ENCODE results near the gene C9orf43.

Gene C9orf43

DNA sequence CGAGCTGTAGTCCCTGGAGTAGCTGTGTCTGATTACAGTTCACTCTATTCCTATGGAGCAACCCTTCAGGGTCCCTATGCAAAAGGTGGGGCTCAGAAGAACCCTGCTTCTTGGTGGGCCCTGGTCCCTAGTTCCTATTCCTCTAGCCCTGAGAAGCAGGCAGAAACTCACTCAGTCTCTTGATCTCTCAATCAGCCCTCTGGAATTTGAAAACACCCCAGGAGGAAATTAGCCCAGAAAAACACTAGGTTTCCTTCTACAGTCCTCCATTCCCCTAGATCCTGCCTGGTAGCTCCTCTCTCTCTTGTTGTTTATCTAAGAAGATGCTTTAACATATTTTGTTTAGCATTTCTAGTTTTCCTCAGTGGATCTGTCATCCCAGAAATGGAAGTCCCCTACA, 60.6 kb downstream of the C9orf43 start:
- H3K27me3 ChIP-seq (ENCODE audit: insufficient read depth, low read length), result no peaks in the 10 kb centered on the region
- no peak overlapping the region for H3K4me3 ChIP-seq (ENCODE audit: low read length)

DNA sequence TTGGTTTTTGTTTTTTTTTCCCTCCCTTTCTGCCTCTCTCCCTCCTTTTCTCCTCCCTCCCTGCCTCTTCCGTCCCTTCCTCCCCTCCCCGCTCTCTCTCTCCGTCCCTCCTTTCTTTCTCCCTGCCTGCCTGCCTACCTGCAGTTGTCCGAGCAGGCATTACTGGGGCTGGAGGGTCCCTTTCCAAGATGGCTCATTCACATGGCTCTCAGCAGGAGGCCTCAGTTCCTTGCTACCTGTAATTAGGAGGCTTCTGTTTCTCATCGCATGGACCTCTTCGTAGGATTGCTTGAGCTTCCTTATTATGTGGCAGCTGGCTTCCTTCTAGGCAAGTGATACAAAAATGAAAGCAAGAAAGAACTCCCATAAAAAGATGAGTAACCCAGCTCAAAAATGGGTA, 61.0 kb downstream of the C9orf43 start:
- Histone ChIP-seq H2AFZ (ENCODE audit: low read depth, low read length) (no peak overlapping the region), H3K4me3 (ENCODE audit: low read length) (no peak overlapping the region), H3K27me3 (ENCODE audit: insufficient read depth, low read length) (no peaks in the 10 kb centered on the region), H3K4me1 (ENCODE audit: insufficient read depth, low read length) (peaks cover 7% of the 10 kb centered on the region), H3K9me3 (ENCODE audit: low read length) (no peaks in the 10 kb centered on the region), H3K36me3 (ENCODE audit: insufficient read depth, low read length) (no peaks in the 10 kb centered on the region)

More for the DNA sequence above, 60.6 kb downstream of the C9orf43 start:
- Histone ChIP-seq H2AFZ (ENCODE audit: low read depth, low read length) (no peak overlapping the region), H3K9me3 (ENCODE audit: low read length) (no peaks in the 10 kb centered on the region), H3K36me3 (ENCODE audit: insufficient read depth, low read length) (no peaks in the 10 kb centered on the region), H3K4me1 (ENCODE audit: insufficient read depth, low read length) (peaks cover 7% of the 10 kb centered on the region)

GRCh38 chr9:113472199-113472598, 61.7 kb downstream of the C9orf43 start:
- Histone ChIP-seq H3K27me3 (ENCODE audit: insufficient read depth, low read length) (no peaks in the 10 kb centered on the region), H2AFZ (ENCODE audit: low read depth, low read length) (no peak overlapping the region), H3K36me3 (ENCODE audit: insufficient read depth, low read length) (no peaks in the 10 kb centered on the region), H3K4me3 (ENCODE audit: low read length) (no peak overlapping the region), H3K4me1 (ENCODE audit: insufficient read depth, low read length) (peaks cover 7% of the 10 kb centered on the region), H3K9me3 (ENCODE audit: low read length) (no peaks in the 10 kb centered on the region)

GRCh38 chr9:113474360-113475028, 63.9 kb downstream of the C9orf43 start:
- Histone ChIP-seq H3K4me1 (ENCODE audit: insufficient read depth, low read length) (peaks cover 6% of the 10 kb centered on the region), H3K36me3 (ENCODE audit: insufficient read depth, low read length) (no peaks in the 10 kb centered on the region), H3K27me3 (ENCODE audit: insufficient read depth, low read length) (no peaks in the 10 kb centered on the region), H3K9me3 (ENCODE audit: low read length) (no peaks in the 10 kb centered on the region), H2AFZ (ENCODE audit: low read depth, low read length) (no peak overlapping the region), H3K4me3 (ENCODE audit: low read length) (no peak overlapping the region)

- Histone ChIP-seq H3K4me3 (ENCODE audit: low read length) (no peak overlapping the region), H3K27me3 (ENCODE audit: insufficient read depth, low read length) (no peaks in the 10 kb centered on the region), H3K36me3 (ENCODE audit: insufficient read depth, low read length) (no peaks in the 10 kb centered on the region), H2AFZ (ENCODE audit: low read depth, low read length) (no peak overlapping the region), H3K9me3 (ENCODE audit: low read length) (no peaks in the 10 kb centered on the region), H3K4me1 (ENCODE audit: insufficient read depth, low read length) (peaks cover 8% of the 10 kb centered on the region)
Measured at GRCh38 chr9:113475031-113475430, 64.5 kb downstream of the C9orf43 start.

DNA sequence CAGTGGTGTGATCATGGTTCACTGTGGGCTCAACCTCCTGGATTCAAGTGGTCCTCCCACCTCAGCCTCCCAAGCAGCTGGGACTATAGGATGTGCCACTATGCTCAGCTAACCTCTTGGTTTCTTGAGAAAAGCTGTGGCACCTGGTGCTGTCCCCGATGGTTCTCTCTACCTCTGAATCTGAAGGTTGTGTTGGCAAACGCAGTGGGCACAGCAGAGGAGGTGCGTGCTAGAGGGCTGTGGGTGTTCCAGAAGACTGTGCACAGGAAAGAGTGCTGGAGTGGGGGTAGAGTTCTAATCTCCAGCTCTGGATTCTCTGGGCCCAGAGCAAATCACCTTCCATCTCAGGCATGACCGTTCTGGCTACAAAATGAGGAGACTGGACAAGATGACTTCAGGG, 65.4 kb downstream of the C9orf43 start:
- Histone ChIP-seq H3K27me3 (ENCODE audit: insufficient read depth, low read length) (no peaks in the 10 kb centered on the region), H3K4me3 (ENCODE audit: low read length) (no peak overlapping the region), H3K4me1 (ENCODE audit: insufficient read depth, low read length) (peaks cover 8% of the 10 kb centered on the region), H3K36me3 (ENCODE audit: insufficient read depth, low read length) (no peaks in the 10 kb centered on the region), H3K9me3 (ENCODE audit: low read length) (no peaks in the 10 kb centered on the region), H2AFZ (ENCODE audit: low read depth, low read length) (no peak overlapping the region)

- Histone ChIP-seq H3K27me3 (ENCODE audit: insufficient read depth, low read length) (no peaks in the 10 kb centered on the region), H2AFZ (ENCODE audit: low read depth, low read length) (no peak overlapping the region), H3K36me3 (ENCODE audit: insufficient read depth, low read length) (no peaks in the 10 kb centered on the region), H3K4me1 (ENCODE audit: insufficient read depth, low read length) (peaks cover 8% of the 10 kb centered on the region), H3K4me3 (ENCODE audit: low read length) (no peak overlapping the region), H3K9me3 (ENCODE audit: low read length) (no peaks in the 10 kb centered on the region)
Measured at GRCh38 chr9:113476511-113476916, 66.0 kb downstream of the C9orf43 start.

DNA sequence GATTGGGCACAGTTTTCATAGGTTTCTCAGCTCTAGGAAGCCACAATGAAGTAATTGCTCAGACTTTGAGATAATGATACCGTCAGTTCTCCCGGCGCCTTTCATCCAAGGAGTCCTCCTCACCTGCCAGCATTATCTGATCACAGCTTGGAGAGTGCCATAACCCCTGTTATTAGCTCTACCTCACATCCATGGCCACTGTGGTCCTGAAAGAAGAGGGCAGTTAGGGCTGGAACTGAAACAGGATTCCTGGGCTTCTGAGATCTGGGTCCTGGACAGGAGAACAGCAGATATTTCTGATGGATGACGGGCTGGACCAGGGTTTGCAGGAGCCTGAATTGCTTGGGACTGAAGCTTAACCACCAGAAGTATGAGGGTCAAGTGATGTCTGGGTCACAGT, 66.5 kb downstream of the C9orf43 start:
- no peak overlapping the region for H2AFZ ChIP-seq (ENCODE audit: low read depth, low read length)
- H3K27me3 ChIP-seq (ENCODE audit: insufficient read depth, low read length), result no peaks in the 10 kb centered on the region
- no peaks in the 10 kb centered on the region for H3K36me3 ChIP-seq (ENCODE audit: insufficient read depth, low read length)
- H3K4me1 ChIP-seq (ENCODE audit: insufficient read depth, low read length), result peaks cover 8% of the 10 kb centered on the region
- H3K9me3 ChIP-seq (ENCODE audit: low read length), result no peaks in the 10 kb centered on the region
- no peak overlapping the region for H3K4me3 ChIP-seq (ENCODE audit: low read length)

- no peaks in the 10 kb centered on the region for H3K27me3 ChIP-seq (ENCODE audit: insufficient read depth, low read length)
- H3K9me3 ChIP-seq (ENCODE audit: low read length), result no peaks in the 10 kb centered on the region
- H3K36me3 ChIP-seq (ENCODE audit: insufficient read depth, low read length), result no peaks in the 10 kb centered on the region
- no peak overlapping the region for H3K4me3 ChIP-seq (ENCODE audit: low read length)
- H3K4me1 ChIP-seq (ENCODE audit: insufficient read depth, low read length), result peaks cover 8% of the 10 kb centered on the region
- no peak overlapping the region for H2AFZ ChIP-seq (ENCODE audit: low read depth, low read length)
Measured at GRCh38 chr9:113477661-113478060, 67.1 kb downstream of the C9orf43 start.

DNA sequence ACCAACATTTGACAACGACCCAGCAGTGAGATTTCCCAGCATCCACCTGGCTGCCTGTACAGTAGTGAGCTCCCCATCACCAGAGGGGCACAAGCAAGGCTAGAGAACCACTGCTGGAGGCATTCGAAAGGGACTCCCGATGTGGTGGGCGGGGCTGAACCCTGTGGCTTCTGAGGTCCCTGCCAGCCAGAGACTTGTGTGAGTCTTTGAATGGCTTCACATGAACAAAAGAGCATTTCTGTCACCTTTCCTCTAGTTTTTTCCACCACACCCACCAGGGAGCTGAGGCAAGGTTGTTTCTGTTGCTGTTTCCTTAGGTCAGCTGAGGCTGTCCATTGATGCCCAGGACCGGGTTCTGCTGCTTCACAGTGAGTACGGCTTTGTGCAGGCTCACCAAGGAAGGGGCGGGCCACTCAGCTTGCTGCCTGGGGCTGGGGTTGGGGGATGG, 68.7 kb downstream of the C9orf43 start:
- Histone ChIP-seq H3K4me1 (ENCODE audit: insufficient read depth, low read length) (peaks cover 8% of the 10 kb centered on the region), H3K9me3 (ENCODE audit: low read length) (no peaks in the 10 kb centered on the region), H3K27me3 (ENCODE audit: insufficient read depth, low read length) (no peaks in the 10 kb centered on the region), H3K4me3 (ENCODE audit: low read length) (no peak overlapping the region), H2AFZ (ENCODE audit: low read depth, low read length) (no peak overlapping the region), H3K36me3 (ENCODE audit: insufficient read depth, low read length) (no peaks in the 10 kb centered on the region)

All from neuron (in vitro differentiated cells).